HG02870 (cell line): ENCODE data around the gene SYT8.
"Not testable (repeated sequence)": the region's sequence is repeated elsewhere in the genome, so short reads cannot be mapped to it uniquely, and the experiment has no call there.

Experiments
- ATAC-seq: cut with Tn5 transposase; IDR thresholded peaks from one replicate; pipeline ENCODE4 v1.9.1; 2021; ENCODE audit warnings: mild to moderate bottlenecking, moderate library complexity; ENCODE audit not compliant: unreplicated experiment

The SYT8 gene, protein sequence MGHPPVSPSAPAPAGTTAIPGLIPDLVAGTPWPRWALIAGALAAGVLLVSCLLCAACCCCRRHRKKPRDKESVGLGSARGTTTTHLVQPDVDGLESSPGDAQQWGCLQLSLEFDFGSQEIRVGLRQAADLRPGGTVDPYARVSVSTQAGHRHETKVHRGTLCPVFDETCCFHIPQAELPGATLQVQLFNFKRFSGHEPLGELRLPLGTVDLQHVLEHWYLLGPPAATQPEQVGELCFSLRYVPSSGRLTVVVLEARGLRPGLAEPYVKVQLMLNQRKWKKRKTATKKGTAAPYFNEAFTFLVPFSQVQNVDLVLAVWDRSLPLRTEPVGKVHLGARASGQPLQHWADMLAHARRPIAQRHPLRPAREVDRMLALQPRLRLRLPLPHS

GRCh38 chr11:1834779-1835670, at the start of gene SYT8:
Gene SYT8, plus strand, starts transcription at chr11:1834990. Its CDS starts 116 bp downstream, at chr11:1835106.
- ATAC-seq: no peak

DNA sequence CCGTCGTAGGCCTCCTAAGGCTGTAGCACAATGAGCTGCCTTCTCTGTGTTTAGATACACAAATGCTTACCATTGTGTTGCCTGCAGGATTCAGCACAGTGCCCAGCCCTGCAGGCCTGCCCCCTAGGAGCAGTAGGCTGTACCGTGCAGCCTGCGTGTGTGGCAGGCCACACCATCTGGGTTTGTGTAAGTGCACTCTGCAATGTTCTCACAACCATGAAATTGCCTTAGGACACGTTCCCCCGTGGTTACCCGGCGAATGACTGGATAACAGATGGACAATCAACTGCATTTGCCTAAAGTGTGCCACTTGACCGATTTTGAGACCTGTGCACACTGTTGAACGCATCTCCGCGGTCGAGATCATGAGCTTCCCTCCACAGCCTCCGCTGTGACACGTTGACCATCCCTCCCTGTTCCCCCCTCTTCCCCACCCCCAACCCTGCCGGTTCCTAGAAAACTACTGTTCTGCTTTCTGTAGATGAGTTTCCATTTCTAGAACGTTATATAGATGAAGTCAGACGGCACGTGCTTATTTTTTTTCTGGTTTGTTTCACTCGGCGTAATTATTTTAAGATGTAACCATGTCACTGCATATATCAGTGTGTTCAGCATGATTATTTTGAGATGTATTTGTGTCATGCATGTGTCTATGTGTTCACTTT, 48.9 kb upstream of the SYT8 start:
- no peak for ATAC-seq

GRCh38 chr11:1786466-1786865, 48.3 kb upstream of the SYT8 start:
- no peak for ATAC-seq

- no peak for ATAC-seq
Measured at GRCh38 chr11:1791912-1792311, 42.9 kb upstream of the SYT8 start.

- ATAC-seq: no peak
Measured at GRCh38 chr11:1792461-1792860, 42.3 kb upstream of the SYT8 start.

DNA sequence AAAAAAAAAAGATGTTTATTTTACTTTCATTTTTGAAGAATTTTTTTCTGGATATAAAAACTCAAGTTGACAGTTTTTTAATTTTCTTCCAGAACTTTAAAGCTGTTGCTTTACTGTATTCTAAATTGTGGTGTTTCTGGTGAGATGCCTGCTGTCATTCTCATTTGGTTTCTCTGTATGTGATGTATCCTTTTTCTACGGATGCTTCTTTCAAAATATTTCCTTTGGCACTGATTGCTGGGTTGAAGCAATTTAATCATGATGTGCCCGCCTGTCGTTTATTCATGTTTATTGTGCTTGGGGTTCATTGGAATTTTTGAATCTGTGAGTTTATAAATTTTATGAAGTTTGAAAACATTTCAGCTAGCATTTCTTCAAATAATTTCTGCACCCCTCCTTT, 41.7 kb upstream of the SYT8 start:
- ATAC-seq: no peak

DNA sequence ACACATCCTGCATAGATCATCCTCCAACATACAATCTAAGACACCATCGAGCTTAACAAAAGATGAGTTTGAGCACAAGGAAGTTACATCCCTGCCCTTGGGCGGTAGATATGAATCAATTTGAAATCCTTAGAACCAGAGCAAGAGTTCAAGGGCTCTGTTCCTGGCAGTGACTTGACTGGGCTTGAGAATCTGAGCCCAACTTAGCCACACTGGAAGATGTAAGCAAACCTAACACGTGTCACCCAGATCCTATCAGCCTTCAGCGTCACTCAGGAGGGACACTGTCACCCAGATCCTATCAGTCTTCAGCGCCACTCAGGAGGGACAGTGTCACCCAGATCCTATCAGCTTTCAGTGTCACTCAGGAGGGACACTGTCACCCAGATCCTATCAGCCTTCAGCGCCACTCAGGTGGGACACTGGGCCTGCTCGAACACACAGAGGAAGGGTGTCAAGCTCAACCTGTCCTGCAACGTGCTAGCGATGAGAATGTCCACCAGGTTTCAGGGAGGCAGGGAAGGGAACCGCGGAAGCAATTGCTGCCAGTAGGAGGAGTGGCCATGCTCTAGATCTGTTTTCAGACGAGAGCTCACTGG, 38.3 kb upstream of the SYT8 start:
- no peak for ATAC-seq

DNA sequence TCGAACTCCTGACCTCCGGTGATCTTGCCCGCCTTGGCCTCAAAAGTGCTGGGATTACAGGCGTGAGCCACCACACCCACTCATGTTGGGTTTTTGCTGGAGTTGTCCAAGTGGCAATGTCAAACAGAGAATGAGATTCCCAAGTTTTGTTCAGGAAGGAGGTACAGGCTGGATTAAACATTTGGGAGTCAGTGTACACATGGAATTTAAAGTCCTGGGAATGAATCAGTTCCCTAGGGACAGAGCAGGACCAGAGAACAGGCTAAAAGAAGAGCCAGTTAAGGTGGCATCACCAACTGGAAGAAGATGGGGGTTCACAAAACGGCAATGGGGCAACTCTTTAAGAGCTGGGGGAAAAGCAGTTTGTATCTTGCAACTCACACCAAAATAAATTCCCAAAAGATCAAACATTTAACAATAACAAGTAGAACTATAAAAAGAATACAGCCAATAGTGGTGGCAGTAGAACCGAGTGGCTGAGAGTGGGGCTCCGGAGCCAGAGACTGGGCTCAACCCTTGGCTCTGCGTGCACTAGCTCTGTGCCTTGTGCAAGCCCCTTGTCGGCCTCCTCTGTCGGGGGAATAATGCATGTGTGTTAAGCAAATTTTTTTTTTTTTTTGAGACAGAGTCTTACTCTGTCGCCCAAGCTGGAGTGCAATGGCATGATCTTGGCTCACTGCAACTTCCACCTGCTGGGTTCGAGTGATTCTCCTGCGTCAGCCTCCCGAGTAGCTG, 37.2 kb upstream of the SYT8 start:
- ATAC-seq: no peak

GRCh38 chr11:1803246-1803645, 31.5 kb upstream of the SYT8 start:
- ATAC-seq: no peak

- ATAC-seq: not testable (repeated sequence)
Measured at GRCh38 chr11:1803835-1804519, 30.8 kb upstream of the SYT8 start.

GRCh38 chr11:1805525-1805924, 29.3 kb upstream of the SYT8 start:
- ATAC-seq: no peak

DNA sequence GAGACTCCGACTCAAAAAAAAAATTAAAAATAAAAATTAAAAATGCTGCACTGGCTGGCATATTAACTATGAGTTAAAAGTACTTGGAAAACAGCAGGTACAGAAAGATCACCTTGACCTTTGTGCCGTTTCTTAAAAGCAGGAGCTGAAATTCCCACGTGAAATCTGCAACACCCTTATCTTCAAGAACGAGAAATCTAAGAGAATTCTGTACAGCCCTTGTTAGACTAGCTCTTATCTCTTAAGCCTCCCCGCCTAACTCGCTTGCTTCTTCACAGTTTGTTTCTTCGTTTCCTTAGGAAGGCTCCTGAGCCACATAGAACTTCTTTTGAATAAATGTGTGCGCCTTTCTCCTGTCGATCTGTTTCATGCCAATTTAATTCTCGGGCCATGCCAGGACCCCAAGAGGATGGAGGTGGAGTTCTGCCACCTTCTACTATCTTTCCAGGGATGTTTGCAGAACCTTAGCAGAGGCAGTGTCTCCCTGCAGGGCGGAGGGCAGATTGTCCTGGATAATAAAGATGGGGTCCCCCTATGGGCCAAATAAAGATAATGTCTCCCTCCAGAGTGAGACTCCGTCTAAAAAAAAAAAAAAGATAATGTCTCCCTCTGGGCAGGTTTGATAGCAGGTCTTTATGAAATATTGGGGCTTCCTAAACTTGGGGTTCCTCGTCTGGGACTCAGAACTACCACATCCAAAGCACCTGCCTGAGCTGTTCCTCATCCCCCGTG, 27.4 kb upstream of the SYT8 start:
- ATAC-seq: no peak

GRCh38 chr11:1810761-1811160, 24.0 kb upstream of the SYT8 start:
- no peak for ATAC-seq

- no peak for ATAC-seq
Measured at GRCh38 chr11:1812274-1812673, 22.5 kb upstream of the SYT8 start.

DNA sequence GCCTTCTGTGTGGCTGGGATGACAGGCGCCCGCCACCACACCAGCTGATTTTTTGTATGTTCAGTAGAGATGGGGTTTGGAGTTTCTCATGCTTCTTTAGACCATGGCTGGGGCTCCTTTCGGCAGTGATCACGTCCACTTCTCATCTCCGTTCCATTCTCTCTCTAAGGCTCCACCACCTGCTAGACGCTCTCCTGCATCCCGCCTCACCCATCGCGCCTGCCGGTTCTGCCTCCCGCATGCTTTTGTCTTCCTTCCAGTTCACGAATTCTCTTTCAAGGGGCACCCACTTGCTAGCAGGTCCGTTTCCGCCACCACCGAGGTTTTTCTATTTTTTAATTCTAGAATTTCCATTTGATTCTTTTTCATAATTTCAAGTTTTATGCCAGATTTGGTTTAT, 22.0 kb upstream of the SYT8 start:
- ATAC-seq: no peak

DNA sequence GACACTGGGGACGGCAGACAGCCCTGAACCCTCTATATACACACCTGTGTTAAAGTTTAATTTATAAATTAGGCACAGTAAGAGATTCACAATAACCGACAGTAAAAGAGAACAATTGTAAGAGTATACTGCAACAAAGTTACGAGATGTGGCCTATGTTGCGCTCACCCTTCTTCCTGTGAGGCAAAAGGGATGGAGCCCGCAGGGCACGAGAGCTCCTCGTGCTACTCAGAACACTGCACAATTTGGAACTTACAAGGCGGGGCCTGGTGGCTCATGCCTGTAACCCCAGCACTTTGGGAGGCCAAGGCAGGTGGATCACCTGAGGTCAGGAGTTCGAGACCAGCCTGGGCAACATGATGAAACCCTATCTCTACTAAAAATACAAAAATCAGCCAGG, 21.4 kb upstream of the SYT8 start:
- ATAC-seq: not testable (repeated sequence)

GRCh38 chr11:1814691-1815090, 20.1 kb upstream of the SYT8 start:
- ATAC-seq: no peak

- no peak for ATAC-seq
Measured at GRCh38 chr11:1815311-1815710, 19.5 kb upstream of the SYT8 start.

GRCh38 chr11:1815751-1816150, 19.0 kb upstream of the SYT8 start:
- ATAC-seq: no peak
